DMS79 treated with DMSO at 0.1 percent for 48 hours (cell line): ENCODE data around the gene MINK1.
A peak's percentile ranks its signal among the peaks of the same experiment; 100 is the strongest.
"Not testable (repeated sequence)": the region's sequence is repeated elsewhere in the genome, so short reads cannot be mapped to it uniquely, and the experiment has no call there.

Source experiments
- DNase-seq: peaks from one replicate; lab custom pipeline; 2025; lab: John Stamatoyannopoulos, UW

Gene MINK1

GRCh38 chr17:4811471-4811870 lies 21.7 kb upstream of the MINK1 start:
- DNase-seq = no peak

GRCh38 chr17:4812690-4813089 lies 20.4 kb upstream of the MINK1 start:
- DNase-seq = no peak

GRCh38 chr17:4815043-4815675 lies 18.0 kb upstream of the MINK1 start:
- DNase-seq = no peak

- no peak for DNase-seq
Observed at GRCh38 chr17:4816826-4817225, 16.3 kb upstream of the MINK1 start.

GRCh38 chr17:4818276-4818675 lies 14.9 kb upstream of the MINK1 start:
- DNase-seq = no peak

- no peak for DNase-seq
Observed at GRCh38 chr17:4822835-4823234, 10.3 kb upstream of the MINK1 start.

GRCh38 chr17:4823373-4824089 lies 9.6 kb upstream of the MINK1 start:
- DNase-seq = peak; percentile 18

- no peak for DNase-seq
Observed at GRCh38 chr17:4827399-4827798, 5.7 kb upstream of the MINK1 start.

GRCh38 chr17:4832829-4833177 lies 337 bp upstream of the MINK1 start:
- DNase-seq = not testable (repeated sequence)

- peak; percentile 34 for DNase-seq
Observed at GRCh38 chr17:4833941-4834680, 971 bp downstream of the MINK1 start.

- DNase-seq = no peak
Observed at GRCh38 chr17:4834681-4835020, 1.5 kb downstream of the MINK1 start.

GRCh38 chr17:4836221-4836620 lies 3.1 kb downstream of the MINK1 start:
- no peak for DNase-seq

- no peak for DNase-seq
Observed at GRCh38 chr17:4837471-4838308, 4.5 kb downstream of the MINK1 start.

- no peak for DNase-seq
Observed at GRCh38 chr17:4838309-4838785, 5.2 kb downstream of the MINK1 start.

GRCh38 chr17:4839221-4839620 lies 6.1 kb downstream of the MINK1 start:
- no peak for DNase-seq

GRCh38 chr17:4839965-4840892 lies 7.1 kb downstream of the MINK1 start:
- DNase-seq = no peak

GRCh38 chr17:4840893-4841242 lies 7.7 kb downstream of the MINK1 start:
- DNase-seq = no peak

GRCh38 chr17:4842376-4842775 lies 9.2 kb downstream of the MINK1 start:
- DNase-seq = no peak

- DNase-seq = no peak
Observed at GRCh38 chr17:4843321-4844000, 10.3 kb downstream of the MINK1 start.

- no peak for DNase-seq
Observed at GRCh38 chr17:4845118-4845517, 12.0 kb downstream of the MINK1 start.
